OCI-LY7 (cell line): ENCODE results near the gene CRELD1. TPM values are rescaled to one million over a fixed set of nuclear protein-coding genes. Genes with fewer than 3 reads are reported as not detected.

ENCODE experiments used
- BruUV-seq: library from RNA; stranded (reverse); fragments of 400-500 nt; replicated peaks from 2 replicates; lab custom pipeline; 2021; lab: Mats Ljungman, UMichigan
- CTCF ChIA-PET: fragments of 300-600 bp; sonication (Branson Sonifier 250); formaldehyde crosslinking; loops from one replicate; lab custom pipeline; 2022; ENCODE audit warnings: antibody characterized with exemption; ENCODE audit not compliant: unreplicated experiment; lab: Charles Lee
- POLR2A ChIA-PET: fragments of 300-600 bp; sonication (Branson Sonifier 250); formaldehyde crosslinking; loops from one replicate; lab custom pipeline; 2022; ENCODE audit warnings: antibody characterized with exemption; lab: Charles Lee
- DNase-seq: peaks from one replicate; pipeline ENCODE4 v3.0.0-alpha.2; 2015; ENCODE audit warnings: low spot score
- H2AFZ ChIP-seq: fragments of 200-600 bp; sonication (generic), shearing (Covaris generic); 2 replicates; pipeline ENCODE4 v1.6.1; 2014; ENCODE audit warnings: mild to moderate bottlenecking, antibody characterized with exemption, low read length, moderate library complexity
- H3K27ac ChIP-seq: fragments of 200-600 bp; sonication (generic); 2 replicates; pipeline ENCODE4 v1.5.1; 2014; ENCODE audit warnings: mixed run types, low read depth, mild to moderate bottlenecking, moderate library complexity, low read length, inconsistent platforms; ENCODE audit not compliant: poor library complexity, severe bottlenecking
- H3K36me3 ChIP-seq: fragments of 200-600 bp; sonication (generic); 2 replicates; pipeline ENCODE4 v1.6.1; 2014; ENCODE audit warnings: mild to moderate bottlenecking, antibody characterized with exemption, low read length, moderate library complexity, mixed read lengths; ENCODE audit not compliant: insufficient read depth
- H3K4me1 ChIP-seq: fragments of 200-600 bp; sonication (generic); 2 replicates; pipeline ENCODE4 v1.5.1; 2014; ENCODE audit warnings: mild to moderate bottlenecking, low read length; ENCODE audit not compliant: insufficient read depth, poor library complexity, severe bottlenecking
- H3K4me2 ChIP-seq: fragments of 200-600 bp; sonication (generic); 2 replicates; pipeline ENCODE4 v1.6.1; 2014; ENCODE audit warnings: mild to moderate bottlenecking, low read length
- H3K4me3 ChIP-seq: fragments of 200-600 bp; sonication (generic); 2 replicates; pipeline ENCODE4 v1.5.1; 2014; ENCODE audit warnings: mild to moderate bottlenecking, low read depth, low read length; ENCODE audit not compliant: poor library complexity, severe bottlenecking
- H3K79me2 ChIP-seq: fragments of 200-600 bp; sonication (generic); 2 replicates; pipeline ENCODE4 v1.6.1; 2016; ENCODE audit warnings: low read depth, mild to moderate bottlenecking, low read length, moderate library complexity, mixed read lengths; ENCODE audit not compliant: insufficient read depth
- H3K9me2 ChIP-seq: fragments of 200-600 bp; sonication (generic); 2 replicates; pipeline ENCODE4 v1.6.1; 2016; ENCODE audit warnings: mild to moderate bottlenecking, low read length, mixed read lengths; ENCODE audit not compliant: insufficient read depth
- H3K9me3 ChIP-seq: fragments of 200-600 bp; sonication (generic); 2 replicates; pipeline ENCODE4 v1.6.1; 2014; ENCODE audit warnings: mild to moderate bottlenecking, mixed run types, low read length, mixed read lengths
- H4K20me1 ChIP-seq: fragments of 200-600 bp; sonication (generic); 2 replicates; pipeline ENCODE4 v1.6.1; 2014; ENCODE audit warnings: mild to moderate bottlenecking, antibody characterized with exemption, low read length, moderate library complexity, mixed read lengths; ENCODE audit not compliant: insufficient read depth
- CTCF ChIP-seq: fragments of 200-600 bp; sonication (generic); conservative IDR thresholded peaks from 2 replicates; pipeline ENCODE4 v1.5.1; 2014; ENCODE audit warnings: mild to moderate bottlenecking, antibody characterized with exemption, low read length, moderate library complexity, mixed read lengths
- EZH2phosphoT487 ChIP-seq: fragments of 200-600 bp; sonication (generic); IDR thresholded peaks from 2 replicates; pipeline ENCODE4 v1.6.1; 2018; ENCODE audit warnings: low read depth, borderline replicate concordance, mild to moderate bottlenecking, mixed run types, antibody characterized with exemption, low read length, moderate library complexity, mixed read lengths
- intact Hi-C: fragments of 100-400 bp; cut with micrococcal nuclease; formaldehyde crosslinking; loops from one replicate; pipeline ENCODE4 v1.10.0; 2022; ENCODE audit not compliant: unreplicated experiment
- total RNA-seq, 2 experiments: library from RNA; depleted of rRNA in 1 of 2; stranded (reverse); fragments of >200 nt in 1 of 2; shearing (Covaris generic) in 1 of 2; gene quantifications; 2 replicates each; pipeline ENCODE4 v1.2.3, GENCODE V29; 2014 to 2022

Gene CRELD1
- total RNA-seq, 2 experiments from 2014 or later, result 20.9 to 23.4 TPM

- intact Hi-C loops, result loop anchor here (10.0 kb wide), 1 partner anchor 245 kb away; no protein-coding TSS in a partner anchor
- POLR2A ChIA-PET, result interaction anchor here (0.6 kb wide), 1 partner anchor 296 kb away, joined by 3 read pairs; no protein-coding TSS in a partner anchor
Observed at GRCh38 chr3:9980251-9980650, 46.6 kb downstream of the CRELD1 start.

GRCh38 chr3:9986230-9986725 lies 52.6 kb downstream of the CRELD1 start:
- H3K9me2 ChIP-seq, result no peaks in the 10 kb centered on the region
- peaks cover 19% of the 10 kb centered on the region for H3K4me1 ChIP-seq
- intact Hi-C loops, result loop anchor here (1.0 to 10.0 kb wide), 4 partner anchors 40 to 262 kb away; partner anchors contain the start of genes CRELD1, FANCD2 and TATDN2
- H2AFZ ChIP-seq, result peak overlapping the region; percentile 58; the same call in 1 of the 2 replicates
- no peak for TF ChIP-seq EZH2phosphoT487
- TF ChIP-seq CTCF, result no peak
- ChIA-PET POLR2A (interaction anchor here (1.9 to 3.0 kb wide), 2 partner anchors 15 to 54 kb away, joined by 9 to 10 read pairs; no protein-coding TSS in a partner anchor), CTCF (no interaction called here)
- H3K79me2 ChIP-seq, result peaks cover 75% of the 10 kb centered on the region
- BruUV-seq, result TSS peak; percentile 76
- H3K27ac ChIP-seq, result peak overlapping the region; percentile 81
- no peaks in the 10 kb centered on the region for H3K9me3 ChIP-seq
- peak overlapping the region; percentile 88 for H3K4me2 ChIP-seq
- H3K4me3 ChIP-seq, result peak overlapping the region; percentile 96
- no peak for DNase-seq
- H3K36me3 ChIP-seq, result peaks cover 40% of the 10 kb centered on the region
- H4K20me1 ChIP-seq, result peaks cover 14% of the 10 kb centered on the region

More at GRCh38 chr3:9980251-9980650, 46.6 kb downstream of the CRELD1 start:
- no peaks in the 10 kb centered on the region for H3K9me3 ChIP-seq
- peaks cover 64% of the 10 kb centered on the region for H3K36me3 ChIP-seq
- peaks cover 29% of the 10 kb centered on the region for H3K79me2 ChIP-seq
- TF ChIP-seq CTCF (no peak), EZH2phosphoT487 (no peak)
- H4K20me1 ChIP-seq, result no peaks in the 10 kb centered on the region
- H3K9me2 ChIP-seq, result no peaks in the 10 kb centered on the region
- CTCF ChIA-PET, result no interaction called here
- no peak overlapping the region for H3K27ac ChIP-seq
- no peak overlapping the region for H3K4me2 ChIP-seq
- H3K4me1 ChIP-seq, result peaks cover 5% of the 10 kb centered on the region
- DNase-seq, result no peak
- H2AFZ ChIP-seq, result no peak overlapping the region
- BruUV-seq, result no TSS peak
- H3K4me3 ChIP-seq, result no peak overlapping the region

GRCh38 chr3:9994086-9994844 lies 60.6 kb downstream of the CRELD1 start:
- no peak for DNase-seq
- Histone ChIP-seq H3K36me3 (peaks cover 92% of the 10 kb centered on the region), H3K27ac (no peak overlapping the region), H3K4me1 (no peaks in the 10 kb centered on the region), H3K9me3 (no peaks in the 10 kb centered on the region), H3K4me3 (no peak overlapping the region), H4K20me1 (0 out of 2 replicates have a peak, but pooled peaks cover 5% of the 10 kb centered on the region), H3K4me2 (no peak overlapping the region), H3K9me2 (no peaks in the 10 kb centered on the region), H3K79me2 (peaks cover 90% of the 10 kb centered on the region), H2AFZ (no peak overlapping the region)
- intact Hi-C loops, result no loop called here
- CTCF ChIA-PET, result no interaction called here
- no TSS peak for BruUV-seq
- no peak for TF ChIP-seq EZH2phosphoT487
- TF ChIP-seq CTCF, result no peak
- POLR2A ChIA-PET, result no interaction called here
